Retinal pigment epithelial cell (primary cell): ENCODE data around the gene RUFY1.

ENCODE experiments used
- DNase-seq: peaks from one replicate; pipeline ENCODE4 v3.0.0-alpha.2; 2010; ENCODE audit warnings: low read depth
- H3K4me3 ChIP-seq: 2 replicates; pipeline ENCODE4 v1.5.1; 2011; ENCODE audit warnings: mild to moderate bottlenecking, low read length, control low read depth, moderate library complexity
- TF ChIP-seq, protein P1 (sequence below): conservative IDR thresholded peaks from 2 replicates; pipeline ENCODE4 v1.5.1; 2011; ENCODE audit warnings: low read depth, low read length, control low read depth, inconsistent platforms

Gene RUFY1

DNA sequence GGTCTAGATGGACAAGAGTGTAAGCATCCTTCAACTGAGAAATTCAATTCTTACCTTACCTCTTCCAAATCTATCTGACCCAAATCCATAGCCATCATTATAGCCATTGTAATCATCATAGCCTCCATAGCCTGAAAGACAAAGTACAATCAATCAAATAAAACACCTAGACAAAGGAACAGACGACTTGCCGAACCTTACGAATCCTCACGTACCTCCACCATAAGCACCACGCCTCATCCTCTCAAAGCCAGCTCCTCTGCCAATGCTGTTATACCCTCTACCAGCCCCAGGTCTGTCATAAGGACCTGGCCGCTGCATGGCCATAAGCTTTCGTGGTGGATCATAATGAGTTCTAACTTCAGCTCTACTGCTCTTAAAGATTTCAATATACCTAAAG, 67.6 kb downstream of the RUFY1 start:
- no peak for DNase-seq
- TF ChIP-seq, protein P1, sequence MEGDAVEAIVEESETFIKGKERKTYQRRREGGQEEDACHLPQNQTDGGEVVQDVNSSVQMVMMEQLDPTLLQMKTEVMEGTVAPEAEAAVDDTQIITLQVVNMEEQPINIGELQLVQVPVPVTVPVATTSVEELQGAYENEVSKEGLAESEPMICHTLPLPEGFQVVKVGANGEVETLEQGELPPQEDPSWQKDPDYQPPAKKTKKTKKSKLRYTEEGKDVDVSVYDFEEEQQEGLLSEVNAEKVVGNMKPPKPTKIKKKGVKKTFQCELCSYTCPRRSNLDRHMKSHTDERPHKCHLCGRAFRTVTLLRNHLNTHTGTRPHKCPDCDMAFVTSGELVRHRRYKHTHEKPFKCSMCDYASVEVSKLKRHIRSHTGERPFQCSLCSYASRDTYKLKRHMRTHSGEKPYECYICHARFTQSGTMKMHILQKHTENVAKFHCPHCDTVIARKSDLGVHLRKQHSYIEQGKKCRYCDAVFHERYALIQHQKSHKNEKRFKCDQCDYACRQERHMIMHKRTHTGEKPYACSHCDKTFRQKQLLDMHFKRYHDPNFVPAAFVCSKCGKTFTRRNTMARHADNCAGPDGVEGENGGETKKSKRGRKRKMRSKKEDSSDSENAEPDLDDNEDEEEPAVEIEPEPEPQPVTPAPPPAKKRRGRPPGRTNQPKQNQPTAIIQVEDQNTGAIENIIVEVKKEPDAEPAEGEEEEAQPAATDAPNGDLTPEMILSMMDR = no peak
- H3K4me3 ChIP-seq = no peak overlapping the region

DNA sequence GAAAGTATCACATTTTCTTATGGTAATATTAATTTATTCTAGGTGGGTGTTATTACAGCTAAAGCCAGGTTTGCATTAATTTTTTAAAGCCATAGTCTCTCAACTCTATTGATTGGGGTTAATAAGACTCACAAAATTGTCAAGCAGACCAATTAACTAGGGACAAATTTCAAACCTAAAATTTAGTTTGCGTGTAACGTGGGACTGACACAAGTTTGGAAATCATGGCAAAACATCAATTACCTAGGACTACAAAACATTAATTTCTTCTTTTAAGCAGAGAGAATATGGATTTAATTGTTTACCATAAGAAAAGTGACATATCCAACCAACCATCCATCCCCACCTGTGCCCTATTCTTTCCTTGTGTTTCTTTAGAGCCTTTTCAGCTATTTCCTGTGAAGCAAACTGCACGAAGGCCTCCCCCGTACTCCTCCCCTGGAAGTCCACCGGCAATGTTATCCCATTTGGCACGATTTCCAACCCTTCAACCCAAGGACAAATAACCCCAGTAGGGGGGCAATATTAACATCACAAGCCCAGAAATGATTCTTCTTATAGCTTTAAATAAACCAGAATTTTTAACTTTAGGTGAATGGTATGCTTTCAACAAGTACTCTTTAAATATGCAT, 68.7 kb downstream of the RUFY1 start:
- H3K4me3 ChIP-seq = peak overlapping the region; percentile 100

DNA sequence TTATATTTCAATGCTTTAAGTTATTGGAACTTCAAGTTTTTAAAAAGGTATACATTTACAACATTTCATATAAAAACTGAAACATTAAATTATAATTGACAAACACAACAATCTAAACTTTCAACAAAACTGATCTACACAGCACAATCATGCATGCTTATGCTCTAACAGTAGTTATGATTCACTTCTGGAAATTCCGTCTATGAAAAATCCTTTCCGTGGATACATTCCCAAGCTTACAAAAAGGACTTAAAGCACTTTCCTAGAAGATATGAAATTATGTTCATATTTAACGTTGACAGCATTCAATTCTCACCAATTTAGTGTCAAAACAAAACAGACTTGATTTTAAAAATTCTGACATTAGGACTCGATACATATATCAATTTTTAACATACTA, 69.4 kb downstream of the RUFY1 start:
- peak overlapping the region; percentile 100 for H3K4me3 ChIP-seq
- no peak for DNase-seq

More for the DNA sequence above, 68.7 kb downstream of the RUFY1 start:
- no peak for DNase-seq
- TF ChIP-seq, protein P1 = no peak

DNA sequence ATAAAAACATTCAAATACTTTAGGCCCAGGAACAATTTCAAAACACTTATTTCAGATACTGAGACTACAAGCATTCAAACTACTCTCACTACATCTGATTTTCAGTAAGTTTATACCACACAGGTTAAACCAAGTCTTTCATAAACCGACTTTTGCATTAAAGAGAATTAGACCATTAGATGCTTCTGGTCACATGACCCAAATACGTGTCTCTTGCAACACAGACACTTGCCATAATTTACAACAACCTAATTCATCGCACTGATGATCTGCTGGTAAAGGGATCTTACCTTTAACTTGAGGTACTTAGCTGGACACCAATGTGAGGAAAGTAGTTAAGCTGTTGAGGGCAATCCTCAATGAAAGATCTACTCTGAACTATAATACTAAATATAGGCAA, 69.9 kb downstream of the RUFY1 start:
- H3K4me3 ChIP-seq = peak overlapping the region; percentile 100
- TF ChIP-seq, protein P1 = no peak
- no peak for DNase-seq

More for the DNA sequence above, 69.4 kb downstream of the RUFY1 start:
- TF ChIP-seq, protein P1 = no peak

DNA sequence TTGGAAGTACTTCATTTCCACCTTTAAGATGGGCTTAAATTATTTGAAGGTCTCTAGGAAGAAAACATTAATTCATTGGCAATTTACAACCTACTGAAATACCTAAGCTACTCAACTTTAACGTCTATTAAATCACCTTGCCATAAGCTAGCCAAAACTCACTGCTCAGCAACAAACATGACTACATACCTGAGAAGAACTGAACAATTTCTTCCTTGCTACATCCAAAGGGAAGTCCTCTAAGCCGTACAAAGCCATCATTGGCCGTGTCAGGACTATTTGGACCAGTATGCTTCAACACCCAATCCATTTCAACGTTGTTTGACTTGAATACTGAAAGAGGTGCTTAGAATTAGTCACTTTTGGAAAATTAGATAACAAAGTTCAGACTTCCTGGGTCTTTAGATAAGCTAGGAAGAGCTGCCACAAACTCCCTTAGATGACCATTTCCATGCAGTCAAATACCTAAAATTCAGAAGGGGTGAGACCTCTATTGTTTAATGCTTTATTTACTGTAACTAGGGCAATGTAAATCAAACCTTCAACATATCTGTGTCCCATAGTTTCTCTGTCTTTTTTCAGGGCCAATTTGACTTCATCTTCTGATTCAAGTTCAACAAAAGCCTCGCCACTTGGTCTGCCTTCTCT, 70.5 kb downstream of the RUFY1 start:
- TF ChIP-seq, protein P1 = no peak
- no peak for DNase-seq
- H3K4me3 ChIP-seq = peak overlapping the region; percentile 100

DNA sequence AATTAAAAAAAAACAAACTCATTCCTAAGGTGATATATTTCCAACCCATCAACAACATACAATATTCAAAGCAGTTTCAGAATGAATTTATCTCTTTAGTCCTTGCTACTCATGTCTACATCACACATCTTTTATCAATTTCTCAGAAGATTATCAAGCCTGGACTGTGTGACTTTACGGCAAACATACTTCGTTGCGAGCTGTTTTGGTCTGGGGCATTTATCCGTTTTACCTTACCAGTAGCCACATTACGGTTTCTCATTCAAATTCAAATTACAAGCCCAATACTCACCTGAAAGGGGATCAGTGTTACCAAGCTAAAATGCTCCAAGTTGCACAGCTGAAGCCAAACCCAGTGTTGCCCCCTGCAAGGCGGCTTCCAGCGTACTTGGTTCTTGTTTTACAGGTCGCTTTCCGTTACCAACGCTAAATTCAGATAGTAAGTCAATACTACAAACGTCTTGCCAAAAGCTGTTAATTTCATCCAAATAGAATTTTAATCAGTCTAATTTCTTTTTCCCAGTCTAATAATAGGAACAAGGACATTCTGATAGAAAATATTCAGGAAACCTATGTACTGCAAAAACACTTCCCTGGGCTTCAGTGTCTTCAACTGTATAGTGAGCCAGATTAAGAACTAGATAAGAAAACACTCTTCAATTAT, 71.3 kb downstream of the RUFY1 start:
- H3K4me3 ChIP-seq = peak overlapping the region; percentile 100
- no peak for DNase-seq
- TF ChIP-seq, protein P1 = no peak
